WTC11 (cell line): ENCODE measurements around the gene MFSD12.

Source experiments
- ATF3 ChIP-seq: sonication (generic); formaldehyde crosslinking; conservative IDR thresholded peaks from 2 replicates; pipeline ENCODE4 v1.8.1; 2022; ENCODE audit warnings: mild to moderate bottlenecking, missing genetic modification reagents
- CREB1 ChIP-seq: sonication (generic); formaldehyde crosslinking; IDR thresholded peaks from 2 replicates; pipeline ENCODE4 v1.8.0; 2023; ENCODE audit warnings: mild to moderate bottlenecking, missing genetic modification reagents
- CREM ChIP-seq: sonication (generic); formaldehyde crosslinking; IDR thresholded peaks from 2 replicates; pipeline ENCODE4 v1.8.1; 2022; ENCODE audit warnings: mild to moderate bottlenecking, missing genetic modification reagents, moderate library complexity
- FOXJ3 ChIP-seq: sonication (generic); formaldehyde crosslinking; IDR thresholded peaks from 2 replicates; pipeline ENCODE4 v1.9.0; 2021; ENCODE audit warnings: missing genetic modification reagents, mild to moderate bottlenecking, borderline replicate concordance
- IRF2 ChIP-seq: sonication (generic); formaldehyde crosslinking; IDR thresholded peaks from 2 replicates; pipeline ENCODE4 v1.8.0; 2022; ENCODE audit warnings: low read depth, missing genetic modification reagents, borderline replicate concordance
- NFYB ChIP-seq: sonication (generic); formaldehyde crosslinking; conservative IDR thresholded peaks from 2 replicates; pipeline ENCODE4 v1.8.0; 2022; ENCODE audit warnings: low read depth, missing genetic modification reagents
- TCF7 ChIP-seq: sonication (generic); formaldehyde crosslinking; IDR thresholded peaks from 2 replicates; pipeline ENCODE4 v1.8.0; 2022; ENCODE audit warnings: mild to moderate bottlenecking, low read depth, missing genetic modification reagents, moderate library complexity
- TF ChIP-seq, protein P1 (sequence below): fragments of 200-600 bp; IDR thresholded peaks from 2 replicates; pipeline ENCODE4 v1.8.0; 2022; ENCODE audit warnings: antibody characterized with exemption

- TF ChIP-seq, protein P1, sequence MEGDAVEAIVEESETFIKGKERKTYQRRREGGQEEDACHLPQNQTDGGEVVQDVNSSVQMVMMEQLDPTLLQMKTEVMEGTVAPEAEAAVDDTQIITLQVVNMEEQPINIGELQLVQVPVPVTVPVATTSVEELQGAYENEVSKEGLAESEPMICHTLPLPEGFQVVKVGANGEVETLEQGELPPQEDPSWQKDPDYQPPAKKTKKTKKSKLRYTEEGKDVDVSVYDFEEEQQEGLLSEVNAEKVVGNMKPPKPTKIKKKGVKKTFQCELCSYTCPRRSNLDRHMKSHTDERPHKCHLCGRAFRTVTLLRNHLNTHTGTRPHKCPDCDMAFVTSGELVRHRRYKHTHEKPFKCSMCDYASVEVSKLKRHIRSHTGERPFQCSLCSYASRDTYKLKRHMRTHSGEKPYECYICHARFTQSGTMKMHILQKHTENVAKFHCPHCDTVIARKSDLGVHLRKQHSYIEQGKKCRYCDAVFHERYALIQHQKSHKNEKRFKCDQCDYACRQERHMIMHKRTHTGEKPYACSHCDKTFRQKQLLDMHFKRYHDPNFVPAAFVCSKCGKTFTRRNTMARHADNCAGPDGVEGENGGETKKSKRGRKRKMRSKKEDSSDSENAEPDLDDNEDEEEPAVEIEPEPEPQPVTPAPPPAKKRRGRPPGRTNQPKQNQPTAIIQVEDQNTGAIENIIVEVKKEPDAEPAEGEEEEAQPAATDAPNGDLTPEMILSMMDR: no peak
- TF ChIP-seq ATF3 (CRISPR knock-in tag) (no peak), NFYB (CRISPR knock-in tag) (no peak), CREB1 (CRISPR knock-in tag) (no peak), FOXJ3 (CRISPR knock-in tag) (no peak), TCF7 (CRISPR knock-in tag) (no peak), CREM (CRISPR knock-in tag) (no peak), IRF2 (CRISPR knock-in tag) (no peak)
Measured at GRCh38 chr19:3528080-3528479, 29.3 kb downstream of the MFSD12 start.
